ENCODE data around the gene SUCLG2.

GRCh38 chr3:67609709-67610108 is 44.7 kb downstream of the SUCLG2 start:
- TF ChIP-seq EZH2 (IDR thresholded peaks at IDR 0.05; ENCODE audit: insufficient read depth, poor library complexity, severe bottlenecking) (no peak), EZH2phosphoT487 (IDR thresholded peaks at IDR 0.05; ENCODE audit: insufficient read depth, low read depth) (no peak)
